Measurements from ENCODE around the gene MAFB. TPM values are rescaled to one million over a fixed set of nuclear protein-coding genes. Genes with fewer than 3 reads are reported as not detected.

MAFB gene
- total and polyA plus RNA-seq, 7 donors = 4.7 to 63.2 (median 11.0) TPM

DNA sequence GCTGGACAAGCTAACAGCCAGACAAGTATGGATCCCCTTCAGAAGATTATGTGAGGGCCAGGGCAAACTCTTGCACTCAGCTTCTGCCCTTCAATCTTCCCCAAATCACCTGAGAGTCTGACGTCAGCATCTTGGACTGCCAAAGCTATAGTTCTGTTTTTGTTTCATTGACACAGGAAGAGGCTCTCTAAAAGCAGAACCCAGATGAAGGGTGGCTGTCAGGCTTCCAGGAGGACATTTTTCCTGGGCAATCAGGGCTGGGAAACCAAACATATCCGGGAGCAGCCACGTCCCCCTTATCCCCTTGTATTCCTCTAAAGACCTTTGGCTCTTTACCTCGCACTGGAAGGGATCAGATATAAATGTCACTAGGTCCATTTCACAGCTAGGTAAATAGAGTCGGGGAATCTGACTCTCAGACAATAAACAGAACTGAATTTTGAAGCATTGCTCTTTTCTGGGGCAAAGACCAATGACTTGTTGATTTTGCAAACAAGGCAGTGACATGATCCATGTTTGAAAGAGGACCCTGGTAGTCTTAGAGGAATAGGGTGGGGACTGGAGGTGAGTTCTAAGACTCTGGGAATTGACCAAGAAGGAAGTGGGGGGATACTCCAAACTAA is 13.3 kb downstream of the MAFB start:
- Histone ChIP-seq H3K4me3 (no peak overlapping the region), H3K36me3 (ENCODE audit: insufficient read depth in 1 of 2, low read depth in 1 of 2) (no peaks in the 10 kb centered on the region), H3K9me3 (no peaks in the 10 kb centered on the region), H3K27ac (no peak overlapping the region), H3K4me1 (no peaks in the 10 kb centered on the region), H3K27me3 (ENCODE audit: insufficient read depth in 3 of 3, low read length in 2 of 3) (no peaks in the 10 kb centered on the region)
- intact Hi-C loops (cut with DNase I) = no loop called here
- ATAC-seq = no peak
- WGBS, 3 donors = 66 to 82% (median 77%) methylated on average over 5 of the region's 5 CpGs
- no peak for DNase-seq
- TF ChIP-seq, protein P1, sequence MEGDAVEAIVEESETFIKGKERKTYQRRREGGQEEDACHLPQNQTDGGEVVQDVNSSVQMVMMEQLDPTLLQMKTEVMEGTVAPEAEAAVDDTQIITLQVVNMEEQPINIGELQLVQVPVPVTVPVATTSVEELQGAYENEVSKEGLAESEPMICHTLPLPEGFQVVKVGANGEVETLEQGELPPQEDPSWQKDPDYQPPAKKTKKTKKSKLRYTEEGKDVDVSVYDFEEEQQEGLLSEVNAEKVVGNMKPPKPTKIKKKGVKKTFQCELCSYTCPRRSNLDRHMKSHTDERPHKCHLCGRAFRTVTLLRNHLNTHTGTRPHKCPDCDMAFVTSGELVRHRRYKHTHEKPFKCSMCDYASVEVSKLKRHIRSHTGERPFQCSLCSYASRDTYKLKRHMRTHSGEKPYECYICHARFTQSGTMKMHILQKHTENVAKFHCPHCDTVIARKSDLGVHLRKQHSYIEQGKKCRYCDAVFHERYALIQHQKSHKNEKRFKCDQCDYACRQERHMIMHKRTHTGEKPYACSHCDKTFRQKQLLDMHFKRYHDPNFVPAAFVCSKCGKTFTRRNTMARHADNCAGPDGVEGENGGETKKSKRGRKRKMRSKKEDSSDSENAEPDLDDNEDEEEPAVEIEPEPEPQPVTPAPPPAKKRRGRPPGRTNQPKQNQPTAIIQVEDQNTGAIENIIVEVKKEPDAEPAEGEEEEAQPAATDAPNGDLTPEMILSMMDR (IDR thresholded peaks at IDR 0.05) = no peak

DNA sequence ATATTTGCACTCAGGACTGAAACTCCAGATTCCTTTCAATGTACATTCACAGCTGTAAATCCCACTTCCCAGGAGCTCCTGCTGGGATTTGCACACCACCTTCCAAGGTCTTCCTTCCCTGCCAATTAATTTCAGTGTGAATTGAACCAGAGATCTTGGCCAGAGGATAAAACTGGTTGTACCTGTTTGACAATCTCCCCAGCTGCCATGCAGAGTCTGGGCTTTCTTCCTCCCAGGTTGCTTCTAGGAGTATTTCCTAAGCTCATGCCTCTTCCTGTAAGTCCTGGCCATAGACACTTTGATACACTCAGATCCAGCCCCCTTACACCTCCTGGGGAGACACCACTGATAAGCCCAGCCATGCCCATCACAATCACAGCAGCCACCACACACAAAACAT is 15.6 kb downstream of the MAFB start:
- H3K9me3 ChIP-seq = no peaks in the 10 kb centered on the region
- TF ChIP-seq, protein P1 (IDR thresholded peaks at IDR 0.05) = no peak
- H3K4me1 ChIP-seq = no peaks in the 10 kb centered on the region
- DNase-seq (no peak), ATAC-seq (no peak)
- no peak overlapping the region for H3K27ac ChIP-seq
- no peaks in the 10 kb centered on the region for H3K36me3 ChIP-seq (ENCODE audit: insufficient read depth in 1 of 2, low read depth in 1 of 2)
- intact Hi-C loops (cut with DNase I) = no loop called here
- no peaks in the 10 kb centered on the region for H3K27me3 ChIP-seq (ENCODE audit: insufficient read depth in 3 of 3, low read length in 2 of 3)
- no peak overlapping the region for H3K4me3 ChIP-seq

DNA sequence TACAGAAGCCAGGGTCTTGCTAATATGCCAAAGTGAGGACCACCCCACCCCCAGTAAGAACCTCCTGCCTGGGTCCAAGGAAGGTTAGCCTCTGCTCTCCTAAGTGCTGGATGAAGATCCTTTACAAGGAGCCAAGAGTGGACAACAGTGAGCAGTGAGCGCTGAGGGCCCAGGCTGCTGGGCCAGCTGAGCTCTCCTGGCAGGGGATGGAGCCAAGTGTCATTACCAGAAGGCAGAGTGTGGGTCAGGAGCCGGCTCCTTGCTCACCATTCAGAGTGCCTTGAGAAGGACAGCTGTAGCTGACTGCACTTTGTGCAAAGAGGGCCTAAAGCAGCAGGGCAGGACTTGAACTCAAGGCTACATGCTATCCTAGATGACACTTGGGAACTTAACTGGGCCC is 16.9 kb downstream of the MAFB start:
- no peak for ATAC-seq
- 42 to 68% (median 44%) methylated on average over 2 of the region's 2 CpGs for WGBS, 3 donors

DNA sequence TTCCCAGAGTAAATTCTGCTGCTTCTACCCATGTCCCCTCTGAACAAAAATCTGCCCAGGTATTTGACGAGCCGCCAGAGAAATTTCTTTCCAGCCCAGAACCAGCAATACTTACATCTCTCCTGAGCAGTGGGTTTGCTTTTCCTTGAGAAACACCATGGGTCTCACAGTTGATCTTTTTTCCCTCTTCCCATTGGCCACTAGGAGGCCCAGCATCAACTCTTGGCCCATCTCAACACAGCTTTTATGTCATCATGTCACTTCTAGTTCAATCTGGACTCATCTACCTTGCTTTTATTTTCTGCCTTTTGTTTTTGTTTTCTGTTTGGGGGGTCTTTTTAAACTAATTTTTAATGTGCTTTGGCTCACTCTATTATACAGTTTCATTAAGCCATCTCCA is 18.8 kb downstream of the MAFB start:
- no peaks in the 10 kb centered on the region for H3K4me1 ChIP-seq
- 98 to 100% (median 99%) methylated on average over 2 of the region's 2 CpGs for WGBS, 3 donors
- H3K27me3 ChIP-seq (ENCODE audit: insufficient read depth in 3 of 3, low read length in 2 of 3) = no peaks in the 10 kb centered on the region
- no peak for ATAC-seq
- H3K27ac ChIP-seq = no peak overlapping the region
- intact Hi-C loops (cut with DNase I) = no loop called here
- H3K9me3 ChIP-seq = no peaks in the 10 kb centered on the region
- no peak for DNase-seq
- TF ChIP-seq, protein P1 (IDR thresholded peaks at IDR 0.05) = no peak
- H3K36me3 ChIP-seq (ENCODE audit: insufficient read depth in 1 of 2, low read depth in 1 of 2) = no peaks in the 10 kb centered on the region
- H3K4me3 ChIP-seq = no peak overlapping the region

More for the DNA sequence above, 16.9 kb downstream of the MAFB start:
- H3K36me3 ChIP-seq (ENCODE audit: insufficient read depth in 1 of 2, low read depth in 1 of 2) = no peaks in the 10 kb centered on the region
- no peak overlapping the region for H3K27ac ChIP-seq
- intact Hi-C loops (cut with DNase I) = no loop called here
- H3K4me1 ChIP-seq = no peaks in the 10 kb centered on the region
- DNase-seq = no peak
- H3K9me3 ChIP-seq = no peaks in the 10 kb centered on the region
- no peak overlapping the region for H3K4me3 ChIP-seq
- TF ChIP-seq, protein P1 (IDR thresholded peaks at IDR 0.05) = no peak
- H3K27me3 ChIP-seq (ENCODE audit: insufficient read depth in 3 of 3, low read length in 2 of 3) = no peaks in the 10 kb centered on the region

DNA sequence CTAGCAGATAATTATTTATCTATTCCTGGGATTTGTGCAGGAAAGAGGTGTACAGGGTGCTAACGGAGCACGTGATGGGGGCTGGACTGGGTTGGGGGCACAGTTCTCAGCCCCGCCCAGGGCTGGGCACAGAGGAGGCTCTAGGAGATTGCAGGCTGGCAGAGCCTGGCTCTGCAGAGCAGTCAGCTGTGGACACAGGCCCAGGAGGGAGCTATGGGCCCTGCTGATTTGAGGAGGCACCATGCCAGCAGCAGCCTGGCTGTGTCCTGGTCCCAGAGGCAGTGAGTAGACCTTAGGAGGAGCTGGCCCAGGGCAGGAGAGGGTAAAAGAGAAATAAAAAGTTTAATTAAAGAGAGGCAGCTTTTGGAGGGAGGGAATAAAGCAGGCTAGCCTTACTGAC is 19.3 kb downstream of the MAFB start:
- Histone ChIP-seq H3K4me3 (no peak overlapping the region), H3K36me3 (ENCODE audit: insufficient read depth in 1 of 2, low read depth in 1 of 2) (no peaks in the 10 kb centered on the region), H3K4me1 (no peaks in the 10 kb centered on the region), H3K27ac (no peak overlapping the region), H3K27me3 (ENCODE audit: insufficient read depth in 3 of 3, low read length in 2 of 3) (no peaks in the 10 kb centered on the region), H3K9me3 (no peaks in the 10 kb centered on the region)
- ATAC-seq (peak in 2 of 4 donors; percentile 37), DNase-seq (no peak)
- intact Hi-C loops (cut with DNase I) = no loop called here
- WGBS, 3 donors = 74 to 76% (median 75%) methylated on average over 3 of the region's 3 CpGs
- TF ChIP-seq, protein P1 (IDR thresholded peaks at IDR 0.05) = no peak
